ENCODE measurements around the gene STC2. TPM values are rescaled to one million over a fixed set of nuclear protein-coding genes. Genes with fewer than 3 reads are reported as not detected.
"Not testable (repeated sequence)": the region's sequence is repeated elsewhere in the genome, so short reads cannot be mapped to it uniquely, and the experiment has no call there.

STC2 gene
- total RNA-seq (1 to 10 TPM in 2 of 5 donors, under 1 TPM in 1, not detected in 2; 0.47 to 1.2 (median 1.1) TPM), total RNA-seq (0 to 13.2 (median 0) reads per million in 29 experiments)
- total RNA-seq (2013) = not detected

GRCh38 chr5:173327948-173328843 is at the start of gene STC2:
Gene STC2 (minus strand): TSS chr5:173328414. CDS start chr5:173328193, 221 bp downstream.
- no peak within 1 kb of the TSS for H3K4me3 ChIP-seq (ENCODE audit: control insufficient read depth in 1 of 2, extremely low read depth in 1 of 2, low read length in 1 of 2)
- H3K36me3 ChIP-seq (ENCODE audit: control insufficient read depth in 2 of 2, extremely low read depth in 1 of 2, insufficient read depth in 1 of 2, low read length in 1 of 2) = no peaks in the 10 kb centered on the region
- no peaks in the 10 kb centered on the region for H3K9me3 ChIP-seq
- peaks cover 0 to 24% of the 10 kb centered on the region in 2 experiments for H3K4me1 ChIP-seq (ENCODE audit: control insufficient read depth in 1 of 2, extremely low read depth in 1 of 2, insufficient read depth in 2 of 2, low read length in 2 of 2)
- CTCF ChIA-PET = no interaction called here
- no peak for ATAC-seq (replicated peaks in 1 of 4)
- no peak within 1 kb of the TSS for H3K27ac ChIP-seq (ENCODE audit: low read length)
- DNase-seq = no peak
- Mint-ChIP-seq H3K36me3 (no peaks in the 10 kb centered on the region), H3K27ac (no peak within 1 kb of the TSS), H3K9me3 (no peaks in the 10 kb centered on the region), H3K4me3 (peak within 1 kb of the TSS; percentile 45 to 62 (median 51)), H3K4me1 (peaks cover 26 to 37% (median 36%) of the 10 kb centered on the region in 3 donors), H3K27me3 (peaks cover 55 to 80% of the 10 kb centered on the region in 2 donors)
- H3K27me3 ChIP-seq (replicated peaks in 1 of 2; ENCODE audit: control insufficient read depth in 2 of 2, extremely low read depth in 1 of 2, insufficient read depth in 2 of 2, low read length in 1 of 2) = peaks cover 13 to 77% of the 10 kb centered on the region in 2 experiments
- WGBS (ENCODE audit: insufficient coverage) = 3% methylated on average over 70 of the region's 72 CpGs
- POLR2A ChIA-PET = no interaction called here

DNA sequence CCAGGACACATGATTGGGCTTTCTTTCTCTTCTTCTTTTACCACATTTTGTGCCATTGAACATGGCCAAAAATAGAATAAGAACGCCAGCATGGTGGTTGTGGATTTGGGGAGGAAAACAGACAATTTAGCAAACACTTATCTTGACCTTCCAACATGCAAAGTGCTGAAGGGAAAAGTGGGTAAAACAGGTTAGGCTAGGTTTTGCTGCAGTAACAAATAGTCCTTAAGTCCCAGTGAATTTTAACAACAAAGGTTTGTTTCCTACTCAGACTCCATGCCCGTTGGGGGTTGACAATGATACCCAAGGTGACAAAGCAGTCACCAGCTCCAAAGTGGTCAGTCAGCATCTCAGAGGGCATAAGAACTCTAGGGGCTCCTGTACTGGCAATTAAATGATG is 43.2 kb upstream of the STC2 start:
- Histone ChIP-seq H3K27ac (ENCODE audit: low read length) (no peak overlapping the region), H3K4me3 (ENCODE audit: control insufficient read depth in 1 of 2, extremely low read depth in 1 of 2, low read length in 1 of 2) (no peak overlapping the region), H3K9me3 (no peaks in the 10 kb centered on the region), H3K27me3 (replicated peaks in 1 of 2; ENCODE audit: control insufficient read depth in 2 of 2, extremely low read depth in 1 of 2, insufficient read depth in 2 of 2, low read length in 1 of 2) (peaks cover 0 to 12% of the 10 kb centered on the region in 2 experiments), H3K4me1 (ENCODE audit: control insufficient read depth in 1 of 2, extremely low read depth in 1 of 2, insufficient read depth in 2 of 2, low read length in 2 of 2) (no peaks in the 10 kb centered on the region), H3K36me3 (ENCODE audit: control insufficient read depth in 2 of 2, extremely low read depth in 1 of 2, insufficient read depth in 1 of 2, low read length in 1 of 2) (no peaks in the 10 kb centered on the region)
- no peak for ATAC-seq (replicated peaks in 1 of 4)
- CTCF ChIA-PET = no interaction called here
- no peaks in the 10 kb centered on the region for H3K4me1 Mint-ChIP-seq
- H3K27ac Mint-ChIP-seq = no peak overlapping the region
- POLR2A ChIA-PET = no interaction called here
- no peaks in the 10 kb centered on the region for H3K36me3 Mint-ChIP-seq
- H3K27me3 Mint-ChIP-seq = peaks cover 11 to 24% of the 10 kb centered on the region in 2 donors
- H3K4me3 Mint-ChIP-seq = no peak overlapping the region
- no peak for DNase-seq
- 50% methylated on average over 1 of the region's 2 CpGs for WGBS (ENCODE audit: insufficient coverage)
- peaks cover 5 to 9% (median 5%) of the 10 kb centered on the region in 3 donors for H3K9me3 Mint-ChIP-seq

DNA sequence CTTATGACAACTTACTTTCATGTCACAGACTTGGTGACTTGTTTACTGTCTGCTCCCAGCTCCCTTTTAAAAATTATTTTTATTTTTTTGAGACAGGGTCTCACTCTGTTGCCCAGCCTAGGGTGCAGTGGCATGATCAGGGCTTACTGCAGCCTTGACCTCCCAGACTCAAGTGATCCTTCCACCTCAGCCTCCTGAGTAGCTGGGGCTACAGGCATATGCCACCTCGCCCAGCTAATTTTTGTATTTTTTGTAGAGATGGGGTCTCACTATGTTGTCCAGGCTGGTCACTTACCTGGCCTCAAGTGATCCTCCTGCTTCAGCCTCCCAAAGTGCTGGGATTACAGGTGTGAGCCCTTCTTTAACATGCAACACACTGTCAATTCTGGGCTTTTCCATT is 35.2 kb upstream of the STC2 start:
- CTCF ChIA-PET = not testable (repeated sequence)

DNA sequence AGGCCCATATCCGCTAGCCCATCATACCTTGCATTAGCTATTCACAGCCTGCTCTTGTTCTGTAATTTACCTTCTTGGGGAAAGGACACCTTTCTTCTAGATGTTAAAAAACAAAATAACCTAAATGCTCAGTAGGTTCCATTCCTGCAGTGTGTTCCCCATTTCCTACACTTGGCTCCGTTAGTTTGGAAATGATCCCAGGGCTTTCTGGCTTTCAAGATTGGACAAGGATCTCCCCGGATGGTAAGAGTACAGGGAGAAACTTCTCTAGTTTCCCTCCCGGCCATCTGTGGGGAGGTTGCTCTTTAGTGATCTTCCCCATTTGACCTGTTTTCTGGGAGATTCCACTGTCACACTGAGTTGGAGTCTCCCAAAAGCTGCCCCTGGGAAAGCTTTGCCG is 27.3 kb upstream of the STC2 start:
- Histone ChIP-seq H3K9me3 (no peaks in the 10 kb centered on the region), H3K27me3 (replicated peaks in 1 of 2; ENCODE audit: control insufficient read depth in 2 of 2, extremely low read depth in 1 of 2, insufficient read depth in 2 of 2, low read length in 1 of 2) (peaks cover 2 to 10% of the 10 kb centered on the region in 2 experiments), H3K36me3 (ENCODE audit: control insufficient read depth in 2 of 2, extremely low read depth in 1 of 2, insufficient read depth in 1 of 2, low read length in 1 of 2) (no peaks in the 10 kb centered on the region), H3K4me1 (ENCODE audit: control insufficient read depth in 1 of 2, extremely low read depth in 1 of 2, insufficient read depth in 2 of 2, low read length in 2 of 2) (no peaks in the 10 kb centered on the region), H3K4me3 (ENCODE audit: control insufficient read depth in 1 of 2, extremely low read depth in 1 of 2, low read length in 1 of 2) (no peak overlapping the region), H3K27ac (ENCODE audit: low read length) (no peak overlapping the region)
- no peak for DNase-seq
- H3K27me3 Mint-ChIP-seq = peaks cover 12 to 17% of the 10 kb centered on the region in 2 donors
- ATAC-seq (replicated peaks in 1 of 4) = no peak
- H3K36me3 Mint-ChIP-seq = no peaks in the 10 kb centered on the region
- no peaks in the 10 kb centered on the region for H3K9me3 Mint-ChIP-seq
- WGBS (ENCODE audit: insufficient coverage) = 100% methylated on average over 1 of the region's 5 CpGs
- no peak overlapping the region for H3K4me3 Mint-ChIP-seq
- no peak overlapping the region for H3K27ac Mint-ChIP-seq
- POLR2A ChIA-PET = no interaction called here
- CTCF ChIA-PET = no interaction called here
- no peaks in the 10 kb centered on the region for H3K4me1 Mint-ChIP-seq

More for the DNA sequence above, 35.2 kb upstream of the STC2 start:
- H3K4me1 Mint-ChIP-seq; DNase-seq; POLR2A ChIA-PET; H3K9me3 ChIP-seq; H3K4me1 ChIP-seq (ENCODE audit: control insufficient read depth in 1 of 2, extremely low read depth in 1 of 2, insufficient read depth in 2 of 2, low read length in 2 of 2); H3K27ac Mint-ChIP-seq; H3K4me3 ChIP-seq (ENCODE audit: control insufficient read depth in 1 of 2, extremely low read depth in 1 of 2, low read length in 1 of 2); ATAC-seq (replicated peaks in 1 of 4); H3K36me3 Mint-ChIP-seq; H3K4me3 Mint-ChIP-seq; H3K27ac ChIP-seq (ENCODE audit: low read length); H3K36me3 ChIP-seq (ENCODE audit: control insufficient read depth in 2 of 2, extremely low read depth in 1 of 2, insufficient read depth in 1 of 2, low read length in 1 of 2); H3K27me3 ChIP-seq (replicated peaks in 1 of 2; ENCODE audit: control insufficient read depth in 2 of 2, extremely low read depth in 1 of 2, insufficient read depth in 2 of 2, low read length in 1 of 2): not testable (repeated sequence)
- whole genome bisulfite sequencing (ENCODE audit: insufficient coverage) = no CpG with 5 or more reads among the region's 1 CpG
- Mint-ChIP-seq H3K9me3 (peaks cover 0 to 13% (median 5%) of the 10 kb centered on the region in 3 donors), H3K27me3 (peaks cover 7 to 10% of the 10 kb centered on the region in 2 donors)

DNA sequence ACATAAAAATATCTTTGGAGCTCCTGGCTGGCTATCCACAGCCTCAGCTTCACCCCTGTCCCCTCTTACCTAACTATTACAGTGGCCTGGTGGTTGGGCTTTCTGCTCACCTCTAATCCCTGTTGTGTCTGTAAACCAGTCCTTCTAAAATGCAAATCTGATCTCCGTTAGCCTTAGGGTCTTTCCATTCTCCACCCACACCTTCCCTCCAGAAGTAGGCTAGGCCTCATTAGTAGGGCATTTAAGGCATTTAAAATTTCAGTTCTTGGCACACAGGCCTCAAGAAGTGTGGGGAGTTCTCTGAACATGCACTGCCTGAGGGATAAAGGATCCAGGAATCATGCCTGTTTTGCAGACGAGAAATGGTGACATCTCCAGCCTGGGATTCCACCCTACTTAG is 26.4 kb upstream of the STC2 start:
- no peak overlapping the region for H3K27ac Mint-ChIP-seq
- Histone ChIP-seq H3K36me3 (ENCODE audit: control insufficient read depth in 2 of 2, extremely low read depth in 1 of 2, insufficient read depth in 1 of 2, low read length in 1 of 2) (no peaks in the 10 kb centered on the region), H3K27ac (ENCODE audit: low read length) (no peak overlapping the region), H3K4me1 (ENCODE audit: control insufficient read depth in 1 of 2, extremely low read depth in 1 of 2, insufficient read depth in 2 of 2, low read length in 2 of 2) (no peaks in the 10 kb centered on the region), H3K27me3 (replicated peaks in 1 of 2; ENCODE audit: control insufficient read depth in 2 of 2, extremely low read depth in 1 of 2, insufficient read depth in 2 of 2, low read length in 1 of 2) (peaks cover 2 to 10% of the 10 kb centered on the region in 2 experiments), H3K4me3 (ENCODE audit: control insufficient read depth in 1 of 2, extremely low read depth in 1 of 2, low read length in 1 of 2) (no peak overlapping the region), H3K9me3 (no peaks in the 10 kb centered on the region)
- ATAC-seq (replicated peaks in 1 of 4) = no peak
- no peaks in the 10 kb centered on the region for H3K4me1 Mint-ChIP-seq
- no peak overlapping the region for H3K4me3 Mint-ChIP-seq
- ChIA-PET POLR2A (no interaction called here), CTCF (no interaction called here)
- no peaks in the 10 kb centered on the region for H3K9me3 Mint-ChIP-seq
- 83% methylated on average over 1 of the region's 2 CpGs for WGBS (ENCODE audit: insufficient coverage)
- H3K27me3 Mint-ChIP-seq = peaks cover 17% of the 10 kb centered on the region in 2 donors
- no peaks in the 10 kb centered on the region for H3K36me3 Mint-ChIP-seq
- no peak for DNase-seq

- DNase-seq (no peak), ATAC-seq (replicated peaks in 1 of 4) (no peak)
- Histone ChIP-seq H3K27ac (ENCODE audit: low read length) (no peak overlapping the region), H3K4me1 (ENCODE audit: control insufficient read depth in 1 of 2, extremely low read depth in 1 of 2, insufficient read depth in 2 of 2, low read length in 2 of 2) (no peaks in the 10 kb centered on the region), H3K27me3 (replicated peaks in 1 of 2; ENCODE audit: control insufficient read depth in 2 of 2, extremely low read depth in 1 of 2, insufficient read depth in 2 of 2, low read length in 1 of 2) (peaks cover 2 to 10% of the 10 kb centered on the region in 2 experiments), H3K4me3 (ENCODE audit: control insufficient read depth in 1 of 2, extremely low read depth in 1 of 2, low read length in 1 of 2) (no peak overlapping the region), H3K36me3 (ENCODE audit: control insufficient read depth in 2 of 2, extremely low read depth in 1 of 2, insufficient read depth in 1 of 2, low read length in 1 of 2) (no peaks in the 10 kb centered on the region), H3K9me3 (no peaks in the 10 kb centered on the region)
- Mint-ChIP-seq H3K27ac (no peak overlapping the region), H3K9me3 (no peaks in the 10 kb centered on the region), H3K36me3 (no peaks in the 10 kb centered on the region), H3K27me3 (peaks cover 15% of the 10 kb centered on the region in 2 donors), H3K4me1 (no peaks in the 10 kb centered on the region), H3K4me3 (no peak overlapping the region)
- ChIA-PET CTCF (no interaction called here), POLR2A (no interaction called here)
- 64% methylated on average over 12 of the region's 24 CpGs for WGBS (ENCODE audit: insufficient coverage)
Observed at GRCh38 chr5:173352366-173353349, 24.4 kb upstream of the STC2 start.

All from T-cell (primary cell).